NCI-H1105 treated with DMSO at 0.1 percent for 48 hours (cell line): ENCODE data around the gene SLC16A12.

ENCODE experiments used
- DNase-seq: peaks from one replicate; lab custom pipeline; 2025; lab: John Stamatoyannopoulos, UW

SLC16A12 gene

GRCh38 chr10:89389254-89389653 lies 146.1 kb downstream of the SLC16A12 start:
- DNase-seq: peak; percentile 24

- DNase-seq: no peak
Observed at GRCh38 chr10:89388806-89389205, 146.6 kb downstream of the SLC16A12 start.

GRCh38 chr10:89384474-89385340 lies 150.7 kb downstream of the SLC16A12 start:
- no peak for DNase-seq

GRCh38 chr10:89382757-89383156 lies 152.6 kb downstream of the SLC16A12 start:
- DNase-seq: no peak
